Thyroid gland (tissue), 4 donors: ENCODE data around the gene C5orf63.

Experiments
- CTCF ChIP-seq, 6 experiments: fragments of 200-600 bp in 3 of 6; fragments of 450-650 bp in 3 of 6; sonication (generic) in 3 of 6; IDR thresholded peaks; one replicate each; pipeline ENCODE4 v1.5.1; 2016 to 2019; ENCODE audit warnings: antibody characterized with exemption in 6 of 6, mild to moderate bottlenecking in 2 of 6, inconsistent platforms in 1 of 6, moderate library complexity in 1 of 6
- POLR2A ChIP-seq, 2 donors: fragments of 450-650 bp; IDR thresholded peaks; one replicate each; pipeline ENCODE4 v1.6.1; 2017; ENCODE audit warnings: antibody characterized with exemption in 2 of 2, mild to moderate bottlenecking in 2 of 2, moderate library complexity in 1 of 2

- no peak for TF ChIP-seq CTCF (IDR thresholded peaks at IDR 0.05)
- TF ChIP-seq POLR2A (IDR thresholded peaks at IDR 0.05), result no peak
Measured at GRCh38 chr5:127038550-127038949, 34.8 kb downstream of the C5orf63 start.
